ENCODE data around the gene SLC30A2. TPM values are rescaled to one million over a fixed set of nuclear protein-coding genes. Genes with fewer than 3 reads are reported as not detected.

The SLC30A2 gene
- total and polyA plus RNA-seq, 9 of the 15 experiments (the other 6 are each of a cell fraction or from before 2014, with no cell fraction given), result 0.01 to 0.18 (median 0.06) TPM; not detected in 3

GRCh38 chr1:26035203-26035958 lies 10.5 kb downstream of the SLC30A2 start (continued):
- TF ChIP-seq PURB (CRISPR knock-in tag; IDR thresholded peaks at IDR 0.05; ENCODE audit: low read depth), result no peak
- TF ChIP-seq NUFIP1 (IDR thresholded peaks at IDR 0.05; ENCODE audit: partially characterized antibody), result no peak
- TF ChIP-seq CHD7 (IDR thresholded peaks at IDR 0.05; ENCODE audit: low read depth, low read length), result no peak
- peak; percentile 68 for TF ChIP-seq CREB1 (IDR thresholded peaks at IDR 0.05)
- TF ChIP-seq CREB1 (CRISPR knock-in tag; IDR thresholded peaks at IDR 0.05), result peak; percentile 25
- TF ChIP-seq CHD4 (IDR thresholded peaks at IDR 0.05; ENCODE audit: insufficient read depth, insufficient replicate concordance, low read depth, low read length, poor library complexity, severe bottlenecking), result no peak
- TF ChIP-seq CEBPZ (IDR thresholded peaks at IDR 0.05; ENCODE audit: borderline replicate concordance, low read depth, low read length), result no peak
- TF ChIP-seq ARID3B (CRISPR knock-in tag; IDR thresholded peaks at IDR 0.05; ENCODE audit: borderline replicate concordance), result no peak
- no peak for TF ChIP-seq HDAC8 (tag; IDR thresholded peaks at IDR 0.05)
- TF ChIP-seq TBL1XR1 (IDR thresholded peaks at IDR 0.05; ENCODE audit: low read length in 2 of 2), result peak in 1 of 2 experiments; percentile 37; a peak in 1 of 4 replicates
